GM19455 (cell line): ENCODE results near the gene TNIP2.
"Not testable (repeated sequence)": the region's sequence is repeated elsewhere in the genome, so short reads cannot be mapped to it uniquely, and the experiment has no call there.

ENCODE experiments used
- ATAC-seq: cut with Tn5 transposase; IDR thresholded peaks from one replicate; pipeline ENCODE4 v1.9.1; 2021; ENCODE audit not compliant: unreplicated experiment

Gene TNIP2

GRCh38 chr4:2768921-2769336, 12.8 kb upstream of the TNIP2 start:
- no peak for ATAC-seq

GRCh38 chr4:2768124-2768523, 12.0 kb upstream of the TNIP2 start:
- ATAC-seq = no peak

- no peak for ATAC-seq
Measured at GRCh38 chr4:2767705-2768074, 11.6 kb upstream of the TNIP2 start.

- ATAC-seq = no peak
Measured at GRCh38 chr4:2767046-2767704, 11.0 kb upstream of the TNIP2 start.

- ATAC-seq = no peak
Measured at GRCh38 chr4:2765832-2766526, 9.8 kb upstream of the TNIP2 start.

- ATAC-seq = no peak
Measured at GRCh38 chr4:2763511-2763967, 7.4 kb upstream of the TNIP2 start.

GRCh38 chr4:2762486-2763370, 6.6 kb upstream of the TNIP2 start:
- ATAC-seq = not testable (repeated sequence)

- ATAC-seq = no peak
Measured at GRCh38 chr4:2762048-2762447, 5.9 kb upstream of the TNIP2 start.

GRCh38 chr4:2761035-2761923, 5.1 kb upstream of the TNIP2 start:
- ATAC-seq = no peak

GRCh38 chr4:2757426-2757825, 1.3 kb upstream of the TNIP2 start:
- no peak for ATAC-seq

- no peak for ATAC-seq
Measured at GRCh38 chr4:2756691-2757350, 685 bp upstream of the TNIP2 start.

GRCh38 chr4:2754848-2755819, 1.0 kb downstream of the TNIP2 start:
- ATAC-seq = no peak

GRCh38 chr4:2753436-2753835, 2.7 kb downstream of the TNIP2 start:
- ATAC-seq = no peak

- no peak for ATAC-seq
Measured at GRCh38 chr4:2750719-2751605, 5.2 kb downstream of the TNIP2 start.

GRCh38 chr4:2746891-2747695, 9.0 kb downstream of the TNIP2 start:
- no peak for ATAC-seq

- peak; percentile 85 for ATAC-seq
Measured at GRCh38 chr4:2745981-2746806, 9.9 kb downstream of the TNIP2 start.
